IMR-90 (cell line): ENCODE results near the gene DMXL1. TPM values are rescaled to one million over a fixed set of nuclear protein-coding genes. Genes with fewer than 3 reads are reported as not detected.

ENCODE experiments used
- ATAC-seq: fragments of 200-7000 bp; cut with Tn5 transposase; 2 replicates; pipeline ENCODE4 v1.9.1; 2020; ENCODE audit warnings: low read depth, mild to moderate bottlenecking, moderate library complexity
- BruUV-seq: library from RNA; stranded (reverse); fragments of 400-500 nt; replicated peaks from 2 replicates; lab custom pipeline; 2021; lab: Mats Ljungman, UMichigan
- CTCF ChIA-PET: fragments of 300-600 bp; formaldehyde crosslinking; extraction: SDS; loops from one replicate; lab custom pipeline; 2021; ENCODE audit warnings: antibody characterized with exemption; lab: Yijun Ruan, JAX
- POLR2A ChIA-PET: fragments of 300-600 bp; sonication (Branson Sonifier 250); formaldehyde crosslinking; loops from one replicate; lab custom pipeline; 2022; ENCODE audit warnings: antibody characterized with exemption; ENCODE audit not compliant: unreplicated experiment; lab: Charles Lee
- DNase-seq: peaks from one replicate; pipeline ENCODE4 v3.0.0; 2013
- H2AFZ ChIP-seq: replicated peaks from 2 replicates; pipeline ENCODE3; 2013; ENCODE audit warnings: low read length, mild to moderate bottlenecking; ENCODE audit not compliant: poor library complexity
- H2AK5ac ChIP-seq: 2 replicates; pipeline ENCODE4 v1.6.1; 2013; ENCODE audit warnings: low read depth, low read length, inconsistent platforms
- H2AK9ac ChIP-seq: replicated peaks from 2 replicates; pipeline ENCODE3; 2013; ENCODE audit warnings: mild to moderate bottlenecking, low read depth, low read length, moderate library complexity; ENCODE audit not compliant: poor library complexity
- H2BK120ac ChIP-seq: 2 replicates; pipeline ENCODE4 v1.6.1; 2013; ENCODE audit warnings: low read depth, low read length, inconsistent platforms
- H2BK15ac ChIP-seq: 3 replicates; pipeline ENCODE4 v1.6.1; 2013; ENCODE audit warnings: low read depth, low read length, inconsistent platforms
- H2BK20ac ChIP-seq: 2 replicates; pipeline ENCODE4 v1.6.1; 2013; ENCODE audit warnings: low read depth, mild to moderate bottlenecking, inconsistent platforms, low read length, moderate library complexity
- H2BK5ac ChIP-seq: 2 replicates; pipeline ENCODE4 v1.6.1; 2013; ENCODE audit warnings: mild to moderate bottlenecking, low read depth, low read length, inconsistent platforms; ENCODE audit not compliant: poor library complexity, severe bottlenecking
- H3K14ac ChIP-seq: replicated peaks from 2 replicates; pipeline ENCODE4 v1.6.1; 2013; ENCODE audit warnings: low read depth, low read length, inconsistent platforms
- H3K18ac ChIP-seq: 2 replicates; pipeline ENCODE4 v1.6.1; 2013; ENCODE audit warnings: low read depth, low read length, control low read depth
- H3K23ac ChIP-seq: 2 replicates; pipeline ENCODE4 v1.6.1; 2013; ENCODE audit warnings: low read depth, low read length, inconsistent platforms
- H3K27ac ChIP-seq: 2 replicates; pipeline ENCODE4 v1.5.1; 2013; ENCODE audit warnings: mild to moderate bottlenecking, control low read depth, low read length; ENCODE audit not compliant: insufficient read depth
- H3K27me3 ChIP-seq: 2 replicates; pipeline ENCODE4 v1.6.1; 2013; ENCODE audit warnings: low read length; ENCODE audit not compliant: control insufficient read depth, insufficient read depth
- H3K36me3 ChIP-seq: 2 replicates; pipeline ENCODE4 v1.6.1; 2013; ENCODE audit warnings: low read length, mixed read lengths; ENCODE audit not compliant: control insufficient read depth, insufficient read depth
- H3K4ac ChIP-seq: 2 replicates; pipeline ENCODE4 v1.6.1; 2013; ENCODE audit warnings: low read depth, low read length, inconsistent platforms
- H3K4me1 ChIP-seq: 2 replicates; pipeline ENCODE4 v1.6.1; 2013; ENCODE audit warnings: low read length, mixed read lengths; ENCODE audit not compliant: control insufficient read depth, insufficient read depth
- H3K4me2 ChIP-seq: 2 replicates; pipeline ENCODE4 v1.6.1; 2013; ENCODE audit warnings: low read depth, mild to moderate bottlenecking, control low read depth, low read length, moderate library complexity
- H3K4me3 ChIP-seq: 2 replicates; pipeline ENCODE4 v1.5.1; 2013; ENCODE audit warnings: low read depth, mild to moderate bottlenecking, control low read depth, low read length, moderate library complexity; ENCODE audit not compliant: insufficient read depth
- H3K56ac ChIP-seq: 2 replicates; pipeline ENCODE4 v1.6.1; 2013; ENCODE audit warnings: low read length, inconsistent platforms; ENCODE audit not compliant: insufficient read depth; ENCODE audit errors: extremely low read depth
- H3K79me1 ChIP-seq, 2 experiments: 2 replicates each; pipeline ENCODE4 v1.6.1; 2013; ENCODE audit warnings: low read length in 2 of 2, inconsistent platforms in 1 of 2, low read depth in 1 of 2
- H3K9ac ChIP-seq: 2 replicates; pipeline ENCODE4 v1.6.1; 2013; ENCODE audit warnings: low read depth, low read length, control low read depth
- H3K9me1 ChIP-seq: 2 replicates; pipeline ENCODE4 v1.6.1; 2013; ENCODE audit warnings: low read length, inconsistent platforms; ENCODE audit not compliant: insufficient read depth
- H3K9me3 ChIP-seq: 2 replicates; pipeline ENCODE4 v1.6.1; 2013; ENCODE audit warnings: low read length; ENCODE audit not compliant: control insufficient read depth, insufficient read depth
- H4K20me1 ChIP-seq: 2 replicates; pipeline ENCODE4 v1.6.1; 2013; ENCODE audit warnings: low read length, inconsistent platforms; ENCODE audit not compliant: insufficient read depth
- H4K5ac ChIP-seq: 2 replicates; pipeline ENCODE4 v1.6.1; 2013; ENCODE audit warnings: mild to moderate bottlenecking, low read depth, low read length, control low read depth
- H4K8ac ChIP-seq, 2 experiments: 2 replicates each; pipeline ENCODE4 v1.6.1; 2013; ENCODE audit warnings: low read depth in 2 of 2, low read length in 2 of 2, control low read depth in 1 of 2, inconsistent platforms in 1 of 2
- H4K91ac ChIP-seq: 2 replicates; pipeline ENCODE4 v1.6.1; 2013; ENCODE audit warnings: low read depth, low read length, inconsistent platforms; ENCODE audit not compliant: insufficient read depth
- CEBPB ChIP-seq: IDR thresholded peaks from 2 replicates; pipeline ENCODE4 v1.6.1; 2012; ENCODE audit warnings: low read depth, low read length, improper control_type of control experiment
- CHD1 ChIP-seq: IDR thresholded peaks from 2 replicates; pipeline ENCODE4 v1.6.1; 2012; ENCODE audit warnings: low read depth, low read length, improper control_type of control experiment
- ELK1 ChIP-seq: fragments of 150-350 bp; IDR thresholded peaks from 2 replicates; pipeline ENCODE4 v1.6.1; 2016; ENCODE audit warnings: low read depth, mild to moderate bottlenecking, low read length, moderate library complexity, borderline replicate concordance
- FOS ChIP-seq: fragments of 150-350 bp; IDR thresholded peaks from 2 replicates; pipeline ENCODE4 v1.6.1; 2016; ENCODE audit warnings: low read depth, low read length
- MAZ ChIP-seq: IDR thresholded peaks from 2 replicates; pipeline ENCODE4 v1.6.1; 2012; ENCODE audit warnings: low read depth, mild to moderate bottlenecking, low read length, improper control_type of control experiment, moderate library complexity, borderline replicate concordance
- NFE2L2 ChIP-seq: fragments of 150-350 bp; IDR thresholded peaks from 2 replicates; pipeline ENCODE4 v1.6.1; 2016; ENCODE audit warnings: low read depth, mild to moderate bottlenecking, low read length
- RFX5 ChIP-seq: IDR thresholded peaks from 2 replicates; pipeline ENCODE4 v1.8.0; 2012; ENCODE audit warnings: low read depth, mild to moderate bottlenecking, low read length, moderate library complexity
- SMC3 ChIP-seq: fragments of 150-350 bp; IDR thresholded peaks from 2 replicates; pipeline ENCODE4 v1.6.1; 2016; ENCODE audit warnings: low read depth, mild to moderate bottlenecking, antibody characterized with exemption, low read length, moderate library complexity
- dilution Hi-C: fragments of 300-500 bp; cut with HindIII; formaldehyde crosslinking; loops from one replicate; pipeline ENCODE4 v1.14.3; 2018; ENCODE audit warnings: low sequenced_read_pairs; ENCODE audit not compliant: unreplicated experiment
- in situ Hi-C: fragments of 300-500 bp; cut with MboI; formaldehyde crosslinking; loops from 3 replicates; pipeline ENCODE4 v1.14.3; 2019; ENCODE audit warnings: low sequenced_read_pairs, inconsistent platforms, mixed read lengths
- intact Hi-C: fragments of 100-400 bp; cut with micrococcal nuclease; formaldehyde crosslinking; loops from 2 replicates; pipeline ENCODE4 v1.10.0; 2022
- polyA plus RNA-seq, 3 experiments: library from polyadenylated mRNA; depleted of rRNA; stranded (reverse); fragments of >200 nt; gene quantifications; 2 replicates each; pipeline ENCODE4 v1.2.3, GENCODE V29; 2012; ENCODE audit warnings: low replicate concordance in 1 of 3
- total RNA-seq: library from RNA; depleted of rRNA; stranded (reverse); fragments of >200 nt; gene quantifications from 2 replicates; pipeline ENCODE4 v1.2.3, GENCODE V29; 2012

DMXL1 gene
- total and polyA plus RNA-seq, 2 of the 4 experiments (the other 2 are of a cell fraction) = 8.1 to 21.5 TPM

DNA sequence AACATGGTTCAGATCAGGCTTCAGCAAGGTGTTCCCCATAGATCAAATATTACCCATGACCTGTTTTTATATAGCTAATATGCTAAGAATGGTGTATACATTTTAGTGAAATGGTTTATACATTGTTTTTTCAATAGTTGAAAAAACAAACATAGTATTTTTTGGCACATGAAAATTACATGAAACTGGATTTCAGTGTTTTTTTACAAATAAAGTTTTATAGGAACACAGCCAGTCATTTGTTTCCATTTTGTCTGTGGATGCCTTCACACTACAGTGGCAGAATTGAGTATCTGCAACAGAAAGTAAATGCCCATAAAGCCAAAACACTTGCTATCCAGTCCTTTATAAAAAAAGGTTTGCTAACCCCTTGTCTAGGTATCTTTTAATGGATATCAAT, 150.4 kb downstream of the DMXL1 start:
- Histone ChIP-seq H3K9me3 (no peaks in the 10 kb centered on the region), H2AK5ac (no peak overlapping the region), H3K79me1 (no peaks in the 10 kb centered on the region), H4K20me1 (no peaks in the 10 kb centered on the region), H2BK15ac (no peak overlapping the region), H3K18ac (no peak overlapping the region), H3K4me1 (peaks cover 2% of the 10 kb centered on the region; the same call in 1 of the 2 replicates), H4K5ac (no peak overlapping the region), H3K56ac (no peak overlapping the region), H2BK120ac (no peak overlapping the region), H3K4me2 (no peak overlapping the region), H3K4ac (no peak overlapping the region), H3K27me3 (no peaks in the 10 kb centered on the region), H2BK5ac (no peak overlapping the region), H3K9ac (no peak overlapping the region), H3K36me3 (0 out of 2 replicates have a peak, but pooled peaks cover 2% of the 10 kb centered on the region), H3K23ac (no peak overlapping the region), H3K14ac (no peak overlapping the region), H2BK20ac (no peak overlapping the region), H2AK9ac (no peak overlapping the region), H4K91ac (no peak overlapping the region), H2AFZ (no peak overlapping the region), H3K4me3 (no peak overlapping the region), H3K9me1 (no peaks in the 10 kb centered on the region), H4K8ac (no peak overlapping the region), H3K27ac (no peak overlapping the region)
- DNase-seq (no peak), ATAC-seq (no peak)
- no TSS peak for BruUV-seq
- ChIA-PET CTCF (interaction anchor here (1.2 kb wide), 1 partner anchor 234 kb away, joined by 4 read pairs; no protein-coding TSS in a partner anchor), POLR2A (no interaction called here)
- TF ChIP-seq CHD1 (no peak), MAZ (no peak), NFE2L2 (no peak), SMC3 (no peak), RFX5 (no peak), ELK1 (no peak), FOS (no peak), CEBPB (no peak)
- in situ Hi-C loops = no loop called here
- dilution Hi-C loops = no loop called here
- intact Hi-C loops = no loop called here
